Progenitor cell of endocrine pancreas (in vitro differentiated cells): ENCODE measurements around the gene IL21R. TPM values are rescaled to one million over a fixed set of nuclear protein-coding genes. Genes with fewer than 3 reads are reported as not detected.

ENCODE experiments used
- DNase-seq: peaks from one replicate; pipeline ENCODE4 v3.0.0; 2021; ENCODE audit warnings: low spot score; ENCODE audit not compliant: unreplicated experiment
- H3K27ac Mint-ChIP-seq: 2 replicates; pipeline ENCODE4 v1.8.0; 2021; ENCODE audit warnings: mild to moderate bottlenecking, moderate library complexity, mixed read lengths
- H3K27me3 Mint-ChIP-seq: 2 replicates; pipeline ENCODE4 v1.8.0; 2021; ENCODE audit warnings: mixed read lengths
- H3K36me3 Mint-ChIP-seq: 2 replicates; pipeline ENCODE4 v1.8.0; 2022; ENCODE audit warnings: mixed read lengths; ENCODE audit not compliant: insufficient read depth
- H3K4me1 Mint-ChIP-seq: 2 replicates; pipeline ENCODE4 v1.8.0; 2021; ENCODE audit warnings: low read depth, mixed read lengths
- H3K4me3 Mint-ChIP-seq: 2 replicates; pipeline ENCODE4 v1.8.0; 2021; ENCODE audit warnings: low read depth, mild to moderate bottlenecking, moderate library complexity, mixed read lengths
- H3K9me3 Mint-ChIP-seq: 2 replicates; pipeline ENCODE4 v1.8.0; 2021; ENCODE audit warnings: low read depth, mixed read lengths
- CTCF ChIP-seq: fragments of 200-600 bp; sonication (generic); IDR thresholded peaks from one replicate; pipeline ENCODE4 v1.5.0; 2021; ENCODE audit warnings: antibody characterized with exemption, mild to moderate bottlenecking; ENCODE audit not compliant: unreplicated experiment
- total RNA-seq: library from RNA; stranded (reverse); gene quantifications from 2 replicates; pipeline ENCODE4 v1.2.1, GENCODE V29; 2021

The IL21R gene
- total RNA-seq, 1 donor from 2014 or later = not detected

GRCh38 chr16:27458258-27458657 is 56.3 kb downstream of the IL21R start:
- no peak for TF ChIP-seq CTCF
- Mint-ChIP-seq H3K4me3 (no peak overlapping the region), H3K27ac (no peak overlapping the region), H3K27me3 (no peaks in the 10 kb centered on the region), H3K9me3 (no peaks in the 10 kb centered on the region), H3K36me3 (peaks cover 3% of the 10 kb centered on the region), H3K4me1 (no peaks in the 10 kb centered on the region)
- DNase-seq = no peak

GRCh38 chr16:27458987-27459688 is 57.2 kb downstream of the IL21R start:
- H3K4me1 Mint-ChIP-seq = no peaks in the 10 kb centered on the region
- no peak for DNase-seq
- peaks cover 3% of the 10 kb centered on the region for H3K36me3 Mint-ChIP-seq
- H3K27ac Mint-ChIP-seq = no peak overlapping the region
- no peaks in the 10 kb centered on the region for H3K9me3 Mint-ChIP-seq
- no peak for TF ChIP-seq CTCF
- no peaks in the 10 kb centered on the region for H3K27me3 Mint-ChIP-seq
- H3K4me3 Mint-ChIP-seq = no peak overlapping the region

GRCh38 chr16:27460213-27460612 is 58.2 kb downstream of the IL21R start:
- no peaks in the 10 kb centered on the region for H3K9me3 Mint-ChIP-seq
- H3K27me3 Mint-ChIP-seq = no peaks in the 10 kb centered on the region
- H3K4me3 Mint-ChIP-seq = no peak overlapping the region
- H3K27ac Mint-ChIP-seq = no peak overlapping the region
- no peak for TF ChIP-seq CTCF
- DNase-seq = no peak
- H3K4me1 Mint-ChIP-seq = no peaks in the 10 kb centered on the region
- peaks cover 4% of the 10 kb centered on the region for H3K36me3 Mint-ChIP-seq

GRCh38 chr16:27460663-27461482 is 58.9 kb downstream of the IL21R start:
- H3K27ac Mint-ChIP-seq = no peak overlapping the region
- no peaks in the 10 kb centered on the region for H3K27me3 Mint-ChIP-seq

More at GRCh38 chr16:27460663-27461482, 58.9 kb downstream of the IL21R start:
- no peaks in the 10 kb centered on the region for H3K9me3 Mint-ChIP-seq
- TF ChIP-seq CTCF = no peak
- no peaks in the 10 kb centered on the region for H3K4me1 Mint-ChIP-seq
- no peak overlapping the region for H3K4me3 Mint-ChIP-seq
- peaks cover 4% of the 10 kb centered on the region for H3K36me3 Mint-ChIP-seq
- DNase-seq = no peak
